Right kidney (tissue), 1 donor: Measurements from ENCODE around the gene MEF2A.
"Not testable (repeated sequence)": the region's sequence is repeated elsewhere in the genome, so short reads cannot be mapped to it uniquely, and the experiment has no call there.

Source experiments
- DNase-seq: peaks from one replicate; pipeline ENCODE4 v3.0.0-alpha.2; 2016

Gene MEF2A

GRCh38 chr15:99645543-99645935 lies 79.8 kb downstream of the MEF2A start:
- DNase-seq, result no peak

GRCh38 chr15:99645951-99646350 lies 80.2 kb downstream of the MEF2A start:
- no peak for DNase-seq

GRCh38 chr15:99651023-99651807 lies 85.4 kb downstream of the MEF2A start:
- no peak for DNase-seq

- no peak for DNase-seq
These were observed 90.4 kb downstream of the MEF2A start for GRCh38 chr15:99656205-99656604.

- no peak for DNase-seq
These were observed 92.2 kb downstream of the MEF2A start for GRCh38 chr15:99657996-99658395.

- no peak for DNase-seq
These were observed 97.1 kb downstream of the MEF2A start for GRCh38 chr15:99662903-99663302.

GRCh38 chr15:99666073-99666472 lies 100.3 kb downstream of the MEF2A start:
- not testable (repeated sequence) for DNase-seq

- no peak for DNase-seq
These were observed 102.9 kb downstream of the MEF2A start for GRCh38 chr15:99668533-99669182.

- DNase-seq, result no peak
These were observed 103.5 kb downstream of the MEF2A start for GRCh38 chr15:99669250-99669649.

- no peak for DNase-seq
These were observed 106.3 kb downstream of the MEF2A start for GRCh38 chr15:99671926-99672635.

GRCh38 chr15:99673111-99673510 lies 107.3 kb downstream of the MEF2A start:
- no peak for DNase-seq

- no peak for DNase-seq
These were observed 108.5 kb downstream of the MEF2A start for GRCh38 chr15:99674279-99674678.

- no peak for DNase-seq
These were observed 111.9 kb downstream of the MEF2A start for GRCh38 chr15:99677540-99678134.

GRCh38 chr15:99680276-99680675 lies 114.5 kb downstream of the MEF2A start:
- DNase-seq, result no peak

- DNase-seq, result no peak
These were observed 116.2 kb downstream of the MEF2A start for GRCh38 chr15:99681990-99682389.

- no peak for DNase-seq
These were observed 116.7 kb downstream of the MEF2A start for GRCh38 chr15:99682455-99682854.

GRCh38 chr15:99683000-99683670 lies 117.4 kb downstream of the MEF2A start:
- no peak for DNase-seq

- no peak for DNase-seq
These were observed 120.5 kb downstream of the MEF2A start for GRCh38 chr15:99686290-99686689.

GRCh38 chr15:99692825-99693224 lies 127.0 kb downstream of the MEF2A start:
- no peak for DNase-seq

GRCh38 chr15:99696096-99696495 lies 130.3 kb downstream of the MEF2A start:
- no peak for DNase-seq

GRCh38 chr15:99702895-99703602 lies 137.3 kb downstream of the MEF2A start:
- no peak for DNase-seq
